Stimulated activated CD8-positive, alpha-beta memory T cell treated with anti-CD3 and anti-CD28 coated beads, Interleukin-2, amount 100 ng/mL, for 48 hours (primary cell): ENCODE measurements around the gene RGS9BP.
"Not testable (repeated sequence)": the region's sequence is repeated elsewhere in the genome, so short reads cannot be mapped to it uniquely, and the experiment has no call there.

Experiments used
- DNase-seq, 2 donors: peaks; one replicate each; pipeline ENCODE4 v3.0.0-alpha.2; 2020; ENCODE audit warnings: low read depth in 2 of 2

Gene RGS9BP

GRCh38 chr19:32671883-32672593, 3.6 kb upstream of the RGS9BP start:
- DNase-seq = no peak

- DNase-seq = no peak
Measured at GRCh38 chr19:32672841-32673240, 2.8 kb upstream of the RGS9BP start.

DNA sequence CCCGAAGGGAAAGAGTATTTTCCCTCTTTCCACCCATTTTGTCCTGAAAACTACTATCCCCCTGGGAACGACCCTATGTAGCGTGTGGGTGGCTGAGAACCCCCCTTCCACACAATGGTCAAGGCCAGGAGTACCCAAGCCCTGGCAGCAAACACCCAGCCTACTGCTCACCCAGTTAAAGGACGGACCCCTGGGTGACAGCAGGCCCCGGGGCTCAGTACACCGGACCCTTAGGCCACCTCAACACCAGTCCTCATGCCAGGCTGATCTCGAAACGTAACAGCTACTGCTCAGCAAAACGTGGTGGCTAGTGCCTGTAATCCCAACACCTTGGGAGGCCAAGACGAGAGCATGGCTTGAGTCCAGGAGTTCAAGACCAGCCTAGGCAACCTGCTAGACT, 2.1 kb upstream of the RGS9BP start:
- DNase-seq = no peak

DNA sequence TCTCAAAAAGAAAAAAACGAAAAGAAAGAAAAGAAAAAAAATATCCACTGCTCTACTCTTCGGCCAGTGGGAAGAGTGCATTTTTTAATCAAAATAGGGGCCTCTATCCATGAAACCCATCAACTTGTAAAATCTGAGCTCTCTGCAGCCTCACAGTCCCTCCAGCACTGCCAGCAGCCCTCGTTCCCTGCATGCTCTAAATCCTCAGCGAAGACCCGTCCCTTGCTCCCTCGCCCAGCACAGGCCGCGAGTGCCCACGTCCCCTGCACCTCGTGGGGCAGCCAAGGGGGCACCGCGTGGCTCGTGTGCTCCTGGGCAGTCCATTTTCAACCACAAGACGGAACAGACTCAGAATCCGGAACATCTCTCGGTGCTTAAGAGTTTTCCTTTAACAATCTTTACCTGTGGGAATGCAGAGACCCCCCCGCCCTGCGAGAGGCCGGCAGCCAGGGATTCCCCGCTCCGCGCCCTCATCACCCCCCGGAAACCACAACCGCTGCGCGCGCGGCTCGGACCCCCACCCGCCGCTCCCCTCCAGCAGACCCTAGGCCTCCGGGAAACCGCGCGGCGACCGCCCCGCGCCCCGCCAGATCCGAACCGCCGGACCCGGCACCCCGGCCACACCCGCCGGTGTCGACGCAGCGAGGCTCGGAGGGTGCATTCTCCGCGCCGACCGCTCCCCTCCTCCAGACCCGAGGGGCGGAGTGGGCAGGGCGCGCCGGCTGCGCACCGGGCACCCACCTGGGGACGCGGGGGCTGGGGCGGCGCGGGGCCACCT, 1.3 kb upstream of the RGS9BP start:
- no peak for DNase-seq

GRCh38 chr19:32674931-32675719, 523 bp upstream of the RGS9BP start, which contains the start of gene ANKRD27:
ANKRD27 (minus strand) TSS chr19:32675180; CDS start chr19:32659015, 16,165 bp downstream.
- peak; percentile 96 to 97 for DNase-seq

DNA sequence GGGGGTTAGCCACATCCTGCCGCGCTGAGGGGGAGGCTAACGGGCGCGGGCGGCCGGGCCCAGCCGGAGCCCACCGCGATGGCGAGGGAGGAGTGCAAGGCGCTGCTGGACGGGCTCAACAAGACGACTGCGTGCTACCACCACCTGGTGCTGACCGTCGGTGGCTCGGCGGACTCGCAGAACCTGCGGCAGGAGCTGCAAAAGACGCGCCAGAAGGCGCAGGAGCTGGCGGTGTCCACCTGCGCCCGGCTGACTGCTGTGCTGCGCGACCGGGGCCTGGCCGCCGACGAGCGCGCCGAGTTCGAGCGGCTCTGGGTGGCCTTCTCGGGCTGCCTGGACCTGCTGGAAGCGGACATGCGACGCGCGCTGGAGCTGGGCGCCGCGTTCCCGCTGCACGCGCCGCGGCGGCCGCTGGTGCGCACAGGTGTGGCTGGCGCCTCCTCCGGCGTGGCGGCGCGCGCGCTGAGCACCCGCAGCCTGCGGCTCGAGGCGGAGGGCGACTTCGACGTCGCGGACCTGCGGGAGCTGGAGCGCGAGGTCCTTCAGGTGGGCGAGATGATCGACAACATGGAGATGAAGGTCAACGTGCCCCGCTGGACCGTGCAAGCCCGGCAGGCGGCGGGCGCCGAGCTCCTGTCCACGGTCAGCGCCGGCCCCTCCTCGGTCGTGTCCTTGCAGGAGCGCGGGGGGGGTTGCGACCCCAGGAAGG, 692 bp downstream of the RGS9BP start:
- DNase-seq = no peak

DNA sequence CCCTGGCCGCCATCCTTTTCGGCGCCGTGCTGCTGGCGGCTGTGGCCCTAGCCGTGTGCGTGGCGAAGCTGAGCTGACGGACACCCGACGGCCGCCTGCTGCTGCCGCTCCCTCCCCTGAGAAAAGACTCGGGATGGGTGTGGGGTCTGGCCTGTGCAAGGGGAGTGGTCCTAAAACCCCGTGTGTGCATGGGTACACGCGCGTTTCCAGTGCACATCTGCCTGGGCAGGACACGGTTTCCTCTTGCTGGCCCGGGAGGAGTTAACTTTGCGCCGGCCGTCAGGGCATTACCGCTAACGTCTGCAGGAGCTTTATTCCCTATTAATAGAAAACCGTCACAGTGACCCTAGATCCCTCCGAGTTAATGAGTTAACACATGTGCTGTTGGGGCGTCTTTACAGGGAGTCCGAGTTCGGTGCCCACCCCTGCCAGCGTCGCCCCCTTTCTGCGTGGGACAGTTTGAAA, 1.3 kb downstream of the RGS9BP start:
- no peak for DNase-seq

DNA sequence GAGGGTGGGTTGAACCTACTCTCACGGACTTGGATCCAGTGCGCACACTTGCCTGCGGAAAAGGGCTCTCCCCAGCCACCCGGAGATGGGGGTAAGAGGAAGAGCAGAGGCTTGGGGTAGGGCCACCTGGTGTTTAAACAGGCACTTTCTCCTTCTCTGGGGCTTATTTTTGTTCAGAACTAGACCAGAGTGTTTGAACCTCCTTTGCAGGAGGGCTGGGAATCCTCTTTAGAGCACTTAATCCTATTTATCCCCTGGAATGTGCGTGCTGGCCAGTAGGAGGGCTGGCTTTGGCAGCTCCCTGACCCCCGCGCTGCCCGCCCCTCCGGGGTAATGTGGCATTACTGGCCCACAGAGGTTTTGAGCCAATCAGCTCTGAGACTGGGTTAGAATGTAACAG, 2.0 kb downstream of the RGS9BP start:
- no peak for DNase-seq

DNA sequence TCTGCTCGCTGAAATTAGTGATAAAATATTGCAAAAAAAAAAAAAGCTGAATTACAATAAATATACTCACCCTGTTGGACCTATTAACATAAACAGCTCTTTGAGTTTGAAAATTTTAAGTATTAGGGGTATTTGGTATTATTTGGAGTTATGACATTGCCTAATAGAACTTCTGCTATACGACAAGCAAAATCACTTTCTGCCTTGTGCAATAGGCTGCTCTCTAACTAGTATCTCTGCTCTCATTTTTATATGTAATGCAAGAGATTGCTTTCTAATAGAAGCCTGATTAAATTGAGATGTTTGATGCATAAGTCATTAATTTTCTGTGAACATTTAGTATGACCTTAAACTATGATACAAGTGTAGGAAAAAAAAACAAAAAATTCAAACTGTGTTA, 5.3 kb downstream of the RGS9BP start:
- DNase-seq = no peak

DNA sequence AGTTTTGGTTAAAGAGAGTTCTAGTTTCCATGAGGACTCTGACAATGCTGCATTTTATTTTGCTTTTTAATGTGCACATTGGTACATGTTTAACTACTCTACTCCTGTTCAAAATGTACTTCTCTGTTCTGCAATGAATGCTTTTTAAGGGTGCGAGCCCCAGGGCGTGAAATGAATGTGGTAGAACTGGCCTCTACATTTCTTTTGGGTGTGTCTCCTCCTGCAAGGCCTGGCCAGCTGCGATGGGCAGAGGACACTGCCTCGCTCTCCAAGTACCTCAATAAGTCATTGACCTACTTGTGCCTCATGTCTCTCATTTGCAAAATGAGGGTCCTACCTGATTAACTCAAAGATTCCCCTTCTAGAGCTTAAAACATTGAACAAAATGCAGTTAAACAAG, 6.7 kb downstream of the RGS9BP start:
- no peak for DNase-seq

DNA sequence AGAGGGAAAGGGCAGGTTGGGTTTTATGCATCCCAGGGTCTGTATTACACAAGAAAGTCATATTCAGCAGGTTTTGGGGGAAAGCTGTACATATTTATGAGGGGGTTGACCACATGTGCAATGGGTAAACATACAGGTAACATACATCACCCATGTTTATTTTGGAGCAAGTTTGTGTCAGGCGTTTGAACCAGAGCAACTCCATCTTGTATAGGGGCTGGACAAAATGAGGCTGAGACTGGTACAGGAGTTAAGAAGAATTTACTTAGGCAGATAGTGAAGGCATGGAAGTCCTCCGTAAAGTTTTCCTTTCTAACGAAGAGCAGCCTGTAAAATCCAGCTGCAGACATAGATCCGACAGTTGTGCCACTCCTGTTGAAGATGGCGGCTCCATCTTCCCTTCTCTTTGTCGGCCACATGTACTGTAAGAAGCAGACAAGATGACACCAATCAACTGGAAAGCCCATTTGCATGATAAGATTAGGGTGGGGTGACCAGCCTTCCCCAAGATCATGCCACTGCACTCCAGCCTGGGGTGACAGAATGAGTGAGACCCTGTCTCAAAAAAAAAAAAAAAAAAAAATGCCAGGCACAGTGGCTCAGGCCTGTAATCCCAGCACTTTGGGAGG, 11.3 kb downstream of the RGS9BP start:
- no peak for DNase-seq

DNA sequence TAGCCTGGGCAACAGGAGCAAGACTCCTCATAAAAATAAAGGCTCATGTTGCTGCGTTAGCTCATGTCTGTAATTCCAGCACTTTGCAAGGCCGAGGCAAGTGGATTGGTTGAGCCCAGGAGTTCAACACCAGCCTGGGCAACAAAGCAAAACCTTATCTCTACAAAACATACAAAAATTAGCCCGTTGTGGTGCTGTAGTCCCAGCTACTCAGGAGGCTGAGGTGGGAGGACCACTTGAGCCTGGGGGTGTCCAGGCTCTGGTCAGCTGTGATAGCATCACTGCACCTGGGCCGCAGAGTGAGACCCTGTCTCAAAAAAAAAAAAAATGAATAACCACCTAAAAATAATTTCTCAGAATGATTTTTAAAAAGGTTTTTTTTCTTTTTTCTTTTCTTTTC, 12.0 kb downstream of the RGS9BP start:
- DNase-seq = no peak

DNA sequence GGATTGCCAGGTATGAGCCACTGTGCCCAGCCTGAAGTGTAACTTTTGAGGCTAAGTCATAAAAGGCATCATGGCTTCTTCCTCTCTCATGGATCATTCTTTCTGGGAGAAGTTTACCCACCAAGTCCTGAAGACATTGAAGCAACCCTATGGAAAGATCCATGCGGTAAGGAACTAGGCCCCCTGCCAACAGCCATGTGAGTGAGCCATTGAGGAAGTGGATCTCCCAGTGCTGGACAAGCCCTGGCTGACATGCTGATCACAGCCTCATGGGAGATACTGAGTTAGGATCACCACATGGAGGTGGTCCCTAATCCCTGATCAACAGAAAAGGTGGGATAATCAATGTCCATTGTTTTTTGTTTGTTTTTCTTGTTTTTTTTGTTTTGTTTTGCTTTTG, 12.7 kb downstream of the RGS9BP start:
- no peak for DNase-seq

DNA sequence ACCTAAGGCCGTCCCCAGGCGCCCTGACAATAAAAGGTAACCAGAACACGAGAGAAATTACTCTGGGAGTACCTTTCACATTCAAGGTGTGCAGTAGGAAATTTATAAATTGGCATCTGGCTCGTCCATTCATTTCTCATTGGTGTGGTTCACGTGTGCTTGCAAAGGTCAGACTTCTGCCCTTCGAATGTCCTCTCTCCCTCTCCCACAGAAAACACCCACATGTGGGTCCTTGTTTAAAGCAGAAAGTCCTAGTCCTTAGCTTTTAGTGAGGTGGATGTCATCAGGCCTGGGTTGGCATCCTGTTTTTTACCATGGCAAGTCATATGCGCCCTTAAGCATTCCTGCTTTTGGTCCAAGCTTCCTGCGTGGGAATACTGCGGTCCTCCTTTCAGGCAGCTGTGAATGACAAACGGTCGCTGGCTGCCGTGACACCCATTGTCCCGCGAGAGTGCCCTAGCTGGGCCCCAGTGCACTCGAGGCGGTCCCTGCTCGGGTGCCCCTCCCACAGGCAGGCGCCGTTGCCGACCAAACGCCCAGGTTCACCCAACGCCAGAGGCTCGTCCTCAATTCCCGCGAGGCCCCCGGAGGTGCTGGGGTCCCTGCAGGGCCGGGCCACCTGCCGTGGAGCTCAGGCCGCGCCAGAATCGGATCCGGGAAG, 15.8 kb downstream of the RGS9BP start, which contains the start of gene NUDT19:
Gene NUDT19 (plus strand): TSS at position 531 of the 661 bp plus-strand sequence. CDS start 140 bp downstream, outside the sequence.
- peak; percentile 67 to 77 for DNase-seq

GRCh38 chr19:32691952-32692726, 16.5 kb downstream of the RGS9BP start:
- peak in 1 of 2 donors; percentile 23 for DNase-seq

DNA sequence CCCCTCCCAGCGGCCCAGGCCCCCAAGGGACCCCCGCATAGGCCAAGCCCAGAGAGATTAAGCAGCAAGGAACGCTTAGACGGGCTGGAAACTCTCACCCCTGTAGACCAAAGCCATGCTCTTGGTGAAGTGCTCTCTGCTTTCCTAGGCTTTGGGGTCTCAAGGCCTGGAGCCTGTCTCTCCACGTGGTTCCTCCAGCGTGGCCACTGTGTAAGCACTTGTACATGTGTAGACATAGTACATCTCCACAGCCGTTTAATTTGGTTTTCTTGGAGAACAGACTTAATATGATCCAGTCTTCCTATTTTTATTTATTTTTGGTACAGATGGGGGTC, 17.0 kb downstream of the RGS9BP start:
- DNase-seq = no peak

- DNase-seq = peak; percentile 20 to 35
Measured at GRCh38 chr19:32693151-32694108, 17.8 kb downstream of the RGS9BP start.

- not testable (repeated sequence) for DNase-seq
Measured at GRCh38 chr19:32694316-32694715, 18.7 kb downstream of the RGS9BP start.

GRCh38 chr19:32694851-32695250, 19.2 kb downstream of the RGS9BP start:
- DNase-seq = not testable (repeated sequence)
